ENCODE measurements around the gene MTG2. TPM values are rescaled to one million over a fixed set of nuclear protein-coding genes. Genes with fewer than 3 reads are reported as not detected.

MTG2 gene
- total and polyA plus RNA-seq, 2 of the 13 experiments (the other 11 are each of a cell fraction or from before 2014, with no cell fraction given), result 20.4 to 37.8 TPM

DNA sequence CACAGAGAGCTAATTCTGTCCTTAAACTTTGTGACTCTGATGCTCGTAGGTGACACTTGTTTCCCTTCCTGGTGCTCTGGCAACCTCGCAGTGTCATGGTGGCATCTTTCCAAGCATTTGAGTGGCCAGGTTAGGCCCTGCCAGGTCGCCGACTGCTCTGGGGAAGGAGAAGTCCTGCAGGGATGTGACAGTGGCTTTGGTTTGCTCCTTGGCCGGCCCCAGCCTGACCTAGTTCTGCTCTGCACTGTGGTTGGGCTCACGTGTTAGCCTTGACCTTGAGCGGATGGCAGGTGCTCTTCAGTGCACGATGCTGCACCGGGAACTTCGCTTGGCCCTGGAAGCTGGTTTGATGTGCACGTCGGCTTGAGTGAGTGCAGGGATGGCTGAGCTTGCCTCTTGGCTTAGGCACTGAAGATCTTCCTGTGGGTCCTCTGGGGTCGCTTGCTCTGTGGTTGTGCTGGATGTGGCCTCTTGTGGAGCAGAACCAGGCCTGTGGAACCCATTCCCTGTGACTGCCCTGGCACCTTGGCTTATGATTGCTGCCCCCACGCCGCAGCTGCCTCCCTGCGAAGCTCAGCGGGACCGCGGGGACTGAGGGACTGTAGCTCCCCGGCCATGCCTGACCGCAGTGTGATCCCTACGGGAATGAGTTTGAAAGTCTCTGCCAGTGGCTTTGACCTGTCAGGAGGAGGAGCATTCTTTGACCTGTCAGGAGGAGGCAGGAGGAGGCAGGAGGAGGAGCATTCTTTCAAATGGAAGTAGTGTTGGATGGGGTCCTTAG, 64.2 kb downstream of the MTG2 start (continued):
- TF ChIP-seq, protein P1, sequence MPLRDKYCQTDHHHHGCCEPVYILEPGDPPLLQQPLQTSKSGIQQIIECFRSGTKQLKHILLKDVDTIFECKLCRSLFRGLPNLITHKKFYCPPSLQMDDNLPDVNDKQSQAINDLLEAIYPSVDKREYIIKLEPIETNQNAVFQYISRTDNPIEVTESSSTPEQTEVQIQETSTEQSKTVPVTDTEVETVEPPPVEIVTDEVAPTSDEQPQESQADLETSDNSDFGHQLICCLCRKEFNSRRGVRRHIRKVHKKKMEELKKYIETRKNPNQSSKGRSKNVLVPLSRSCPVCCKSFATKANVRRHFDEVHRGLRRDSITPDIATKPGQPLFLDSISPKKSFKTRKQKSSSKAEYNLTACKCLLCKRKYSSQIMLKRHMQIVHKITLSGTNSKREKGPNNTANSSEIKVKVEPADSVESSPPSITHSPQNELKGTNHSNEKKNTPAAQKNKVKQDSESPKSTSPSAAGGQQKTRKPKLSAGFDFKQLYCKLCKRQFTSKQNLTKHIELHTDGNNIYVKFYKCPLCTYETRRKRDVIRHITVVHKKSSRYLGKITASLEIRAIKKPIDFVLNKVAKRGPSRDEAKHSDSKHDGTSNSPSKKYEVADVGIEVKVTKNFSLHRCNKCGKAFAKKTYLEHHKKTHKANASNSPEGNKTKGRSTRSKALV (CRISPR knock-in tag; IDR thresholded peaks at IDR 0.05), result no peak
- TF ChIP-seq NFYC (CRISPR knock-in tag; IDR thresholded peaks at IDR 0.05) (no peak), SP2 (CRISPR knock-in tag; IDR thresholded peaks at IDR 0.05) (no peak), ZNF180 (CRISPR knock-in tag; IDR thresholded peaks at IDR 0.05; ENCODE audit: borderline replicate concordance, low read depth) (no peak), ZNF567 (CRISPR knock-in tag; IDR thresholded peaks at IDR 0.05; ENCODE audit: borderline replicate concordance) (no peak), ZNF768 (CRISPR knock-in tag; IDR thresholded peaks at IDR 0.05) (peak; percentile 45; the same call in 1 of the 2 replicates), ZNF333 (CRISPR knock-in tag; IDR thresholded peaks at IDR 0.05; ENCODE audit: borderline replicate concordance) (no peak), ARNT2 (CRISPR knock-in tag; IDR thresholded peaks at IDR 0.05; ENCODE audit: low read depth) (no peak), RARA (CRISPR knock-in tag; IDR thresholded peaks at IDR 0.05) (peak; percentile 89), ESRRA (CRISPR knock-in tag; IDR thresholded peaks at IDR 0.05; ENCODE audit: low read depth) (peak; percentile 62; the same call in 1 of the 2 replicates), AKAP8 (CRISPR knock-in tag; IDR thresholded peaks at IDR 0.05) (no peak), ZNF7 (CRISPR knock-in tag; IDR thresholded peaks at IDR 0.05) (no peak), ZFP82 (CRISPR knock-in tag; IDR thresholded peaks at IDR 0.05; ENCODE audit: borderline replicate concordance) (no peak), RFX5 (IDR thresholded peaks at IDR 0.05; ENCODE audit: low read depth, low read length) (no peak), NFRKB (IDR thresholded peaks at IDR 0.05) (no peak), NR2F6 (IDR thresholded peaks at IDR 0.05) (peak; percentile 63; the same call in 1 of the 2 replicates), NR2F6 (CRISPR knock-in tag; IDR thresholded peaks at IDR 0.05) (peak; percentile 78), ZNF83 (CRISPR knock-in tag; IDR thresholded peaks at IDR 0.05; ENCODE audit: borderline replicate concordance) (no peak), ARNTL (CRISPR knock-in tag; IDR thresholded peaks at IDR 0.05) (peak; percentile 80), AGO2 (optimal IDR thresholded peaks at IDR 0.05; ENCODE audit: low read depth, low read length) (peak; percentile 56), PAF1 (CRISPR knock-in tag; IDR thresholded peaks at IDR 0.05) (no peak), EED (CRISPR knock-in tag; IDR thresholded peaks at IDR 0.05) (0 out of 2 replicates have a peak, but pooled peaks have one; percentile 26), RBAK (CRISPR knock-in tag; IDR thresholded peaks at IDR 0.05) (0 out of 2 replicates have a peak, but pooled peaks have one; percentile 40), SP1 (IDR thresholded peaks at IDR 0.05) (no peak), SP1 (CRISPR knock-in tag; IDR thresholded peaks at IDR 0.05) (peak; percentile 29; the same call in 1 of the 2 replicates), SKI (IDR thresholded peaks at IDR 0.05; ENCODE audit: partially characterized antibody) (peak; percentile 63), FLYWCH1 (CRISPR knock-in tag; IDR thresholded peaks at IDR 0.05) (no peak)
- TF ChIP-seq, protein P2, sequence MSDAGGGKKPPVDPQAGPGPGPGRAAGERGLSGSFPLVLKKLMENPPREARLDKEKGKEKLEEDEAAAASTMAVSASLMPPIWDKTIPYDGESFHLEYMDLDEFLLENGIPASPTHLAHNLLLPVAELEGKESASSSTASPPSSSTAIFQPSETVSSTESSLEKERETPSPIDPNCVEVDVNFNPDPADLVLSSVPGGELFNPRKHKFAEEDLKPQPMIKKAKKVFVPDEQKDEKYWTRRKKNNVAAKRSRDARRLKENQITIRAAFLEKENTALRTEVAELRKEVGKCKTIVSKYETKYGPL (CRISPR knock-in tag; IDR thresholded peaks at IDR 0.05), result no peak
- TF ChIP-seq, protein P3, sequence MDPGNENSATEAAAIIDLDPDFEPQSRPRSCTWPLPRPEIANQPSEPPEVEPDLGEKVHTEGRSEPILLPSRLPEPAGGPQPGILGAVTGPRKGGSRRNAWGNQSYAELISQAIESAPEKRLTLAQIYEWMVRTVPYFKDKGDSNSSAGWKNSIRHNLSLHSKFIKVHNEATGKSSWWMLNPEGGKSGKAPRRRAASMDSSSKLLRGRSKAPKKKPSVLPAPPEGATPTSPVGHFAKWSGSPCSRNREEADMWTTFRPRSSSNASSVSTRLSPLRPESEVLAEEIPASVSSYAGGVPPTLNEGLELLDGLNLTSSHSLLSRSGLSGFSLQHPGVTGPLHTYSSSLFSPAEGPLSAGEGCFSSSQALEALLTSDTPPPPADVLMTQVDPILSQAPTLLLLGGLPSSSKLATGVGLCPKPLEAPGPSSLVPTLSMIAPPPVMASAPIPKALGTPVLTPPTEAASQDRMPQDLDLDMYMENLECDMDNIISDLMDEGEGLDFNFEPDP (CRISPR knock-in tag; conservative IDR thresholded peaks at IDR 0.05), result no peak
- TF ChIP-seq, protein P4, sequence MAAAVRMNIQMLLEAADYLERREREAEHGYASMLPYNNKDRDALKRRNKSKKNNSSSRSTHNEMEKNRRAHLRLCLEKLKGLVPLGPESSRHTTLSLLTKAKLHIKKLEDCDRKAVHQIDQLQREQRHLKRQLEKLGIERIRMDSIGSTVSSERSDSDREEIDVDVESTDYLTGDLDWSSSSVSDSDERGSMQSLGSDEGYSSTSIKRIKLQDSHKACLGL (CRISPR knock-in tag; IDR thresholded peaks at IDR 0.05), result no peak

All from HepG2 (cell line).